Fibroblast of lung (primary cell): ENCODE data around the gene MYH10.

Source experiments
- EZH2 ChIP-seq: IDR thresholded peaks from 2 replicates; pipeline ENCODE4 v1.5.1; 2012; ENCODE audit warnings: low read length, control low read depth, mild to moderate bottlenecking; ENCODE audit errors: missing control alignments
- TF ChIP-seq, protein P1 (sequence below), 2 donors: IDR thresholded peaks in 1 of 2; conservative IDR thresholded peaks in 1 of 2; 1 replicate in 1 of 2; 2 replicates in 1 of 2; pipeline ENCODE4 v1.5.1; 2011 to 2012; ENCODE audit warnings: low read length in 2 of 2, control low read depth in 1 of 2, inconsistent platforms in 1 of 2, low read depth in 1 of 2, mild to moderate bottlenecking in 1 of 2

DNA sequence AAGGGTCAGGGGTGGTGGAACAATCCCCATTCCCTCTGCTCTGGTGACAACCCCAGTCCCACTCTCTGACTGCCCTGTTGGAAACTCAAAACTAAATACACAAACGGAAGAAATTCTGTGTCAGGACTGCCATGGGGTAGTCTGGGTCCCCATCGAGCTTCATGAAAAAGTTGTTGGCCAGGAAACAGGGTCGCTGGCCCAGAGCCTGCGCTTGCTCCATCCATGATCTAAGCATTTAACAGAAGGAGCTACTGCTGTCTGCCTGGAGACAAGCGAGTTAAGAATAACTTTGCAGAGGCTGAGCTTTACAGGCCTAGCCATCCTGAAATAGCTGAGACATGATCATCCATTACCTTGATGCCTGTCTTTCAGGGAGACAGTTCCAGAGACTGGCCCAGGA is 32.4 kb upstream of the MYH10 start:
- TF ChIP-seq, protein P1, sequence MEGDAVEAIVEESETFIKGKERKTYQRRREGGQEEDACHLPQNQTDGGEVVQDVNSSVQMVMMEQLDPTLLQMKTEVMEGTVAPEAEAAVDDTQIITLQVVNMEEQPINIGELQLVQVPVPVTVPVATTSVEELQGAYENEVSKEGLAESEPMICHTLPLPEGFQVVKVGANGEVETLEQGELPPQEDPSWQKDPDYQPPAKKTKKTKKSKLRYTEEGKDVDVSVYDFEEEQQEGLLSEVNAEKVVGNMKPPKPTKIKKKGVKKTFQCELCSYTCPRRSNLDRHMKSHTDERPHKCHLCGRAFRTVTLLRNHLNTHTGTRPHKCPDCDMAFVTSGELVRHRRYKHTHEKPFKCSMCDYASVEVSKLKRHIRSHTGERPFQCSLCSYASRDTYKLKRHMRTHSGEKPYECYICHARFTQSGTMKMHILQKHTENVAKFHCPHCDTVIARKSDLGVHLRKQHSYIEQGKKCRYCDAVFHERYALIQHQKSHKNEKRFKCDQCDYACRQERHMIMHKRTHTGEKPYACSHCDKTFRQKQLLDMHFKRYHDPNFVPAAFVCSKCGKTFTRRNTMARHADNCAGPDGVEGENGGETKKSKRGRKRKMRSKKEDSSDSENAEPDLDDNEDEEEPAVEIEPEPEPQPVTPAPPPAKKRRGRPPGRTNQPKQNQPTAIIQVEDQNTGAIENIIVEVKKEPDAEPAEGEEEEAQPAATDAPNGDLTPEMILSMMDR (conservative IDR thresholded peaks at IDR 0.05 in 1 of 2, IDR thresholded peaks at IDR 0.05 in 1 of 2; ENCODE audit: low read depth in 1 of 2, low read length in 2 of 2), result no peak
- TF ChIP-seq EZH2, result no peak
